SK-N-SH (cell line): ENCODE results near the gene NRG3. TPM values are rescaled to one million over a fixed set of nuclear protein-coding genes. Genes with fewer than 3 reads are reported as not detected.

Source experiments
- CTCF ChIA-PET: fragments of 300-600, 350-600 bp; formaldehyde crosslinking; extraction: SDS; loops from one replicate; lab custom pipeline; 2021; lab: Yijun Ruan, JAX
- POLR2A ChIA-PET: fragments of 350-600 bp; sonication (Branson Sonifier 250); formaldehyde crosslinking; extraction: SDS; loops from one replicate; lab custom pipeline; 2020; ENCODE audit warnings: antibody characterized with exemption, inconsistent platforms; lab: Yijun Ruan, JAX
- DNase-seq: peaks from one replicate; pipeline ENCODE4 v3.0.0; 2012
- H2AFZ ChIP-seq: fragments of 200-600 bp; sonication (generic); 2 replicates; pipeline ENCODE4 v1.8.1; 2016; ENCODE audit warnings: antibody characterized with exemption, mild to moderate bottlenecking, low read depth
- H3F3A ChIP-seq: fragments of 200-600 bp; sonication (generic); replicated peaks from 2 replicates; pipeline ENCODE3; 2016; ENCODE audit warnings: antibody characterized with exemption, mild to moderate bottlenecking; ENCODE audit not compliant: insufficient read depth
- H3K27ac ChIP-seq, 2 experiments: fragments of 200-500 bp in 1 of 2; fragments of 200-600 bp in 1 of 2; sonication (Bioruptor generic) in 1 of 2; sonication (generic), shearing (Covaris generic) in 1 of 2; 2 replicates each; pipeline versions ENCODE4 v1.5.1 to v1.6.1; 2014 to 2016; ENCODE audit warnings: low read depth in 2 of 2, inconsistent platforms in 1 of 2, low read length in 1 of 2, mild to moderate bottlenecking in 1 of 2, mixed read lengths in 1 of 2
- H3K27me3 ChIP-seq: fragments of 200-600 bp; sonication (generic), shearing (Covaris generic); 2 replicates; pipeline ENCODE4 v1.6.1; 2016; ENCODE audit warnings: mixed run types; ENCODE audit not compliant: insufficient read depth
- H3K36me3 ChIP-seq, 2 experiments: fragments of 200-500 bp in 1 of 2; fragments of 200-600 bp in 1 of 2; sonication (Bioruptor generic) in 1 of 2; sonication (generic) in 1 of 2; replicated peaks in 1 of 2; 2 replicates each; pipeline versions ENCODE3 to v1.5.1; 2014 to 2016; ENCODE audit warnings: low read length in 1 of 2, mild to moderate bottlenecking in 1 of 2; ENCODE audit not compliant: insufficient read depth in 2 of 2, control insufficient read depth in 1 of 2
- H3K4me1 ChIP-seq, 2 experiments: fragments of 200-500 bp in 1 of 2; fragments of 200-600 bp in 1 of 2; sonication (Bioruptor generic) in 1 of 2; sonication (generic), shearing (Covaris generic) in 1 of 2; 2 replicates each; pipeline versions ENCODE4 v1.5.1 to v1.6.1; 2014 to 2016; ENCODE audit warnings: low read depth in 1 of 2, low read length in 1 of 2, mixed run types in 1 of 2; ENCODE audit not compliant: insufficient read depth in 2 of 2, control insufficient read depth in 1 of 2
- H3K4me2 ChIP-seq: fragments of 200-600 bp; sonication (generic), shearing (Covaris generic); 2 replicates; pipeline ENCODE4 v1.6.1; 2017; ENCODE audit warnings: mixed run types
- H3K4me3 ChIP-seq, 2 experiments: fragments of 200-500 bp in 1 of 2; fragments of 200-600 bp in 1 of 2; sonication (Bioruptor generic) in 1 of 2; sonication (generic), shearing (Covaris generic) in 1 of 2; 2 replicates each; pipeline versions ENCODE4 v1.5.1 to v1.8.1; 2014 to 2016; ENCODE audit warnings: low read depth in 2 of 2, inconsistent platforms in 1 of 2, low read length in 1 of 2, mild to moderate bottlenecking in 1 of 2, mixed read lengths in 1 of 2, moderate library complexity in 1 of 2
- H3K79me2 ChIP-seq: fragments of 200-600 bp; sonication (generic); 2 replicates; pipeline ENCODE4 v1.8.1; 2017; ENCODE audit warnings: mild to moderate bottlenecking; ENCODE audit not compliant: insufficient read depth
- H3K9ac ChIP-seq: fragments of 200-600 bp; sonication (generic); 2 replicates; pipeline ENCODE4 v1.6.1; 2017; ENCODE audit warnings: mixed run types
- H3K9me2 ChIP-seq: fragments of 200-600 bp; sonication (generic); 2 replicates; pipeline ENCODE4 v1.6.1; 2017; ENCODE audit warnings: mixed run types
- H3K9me3 ChIP-seq: fragments of 200-600 bp; sonication (generic); 2 replicates; pipeline ENCODE4 v1.6.1; 2017; ENCODE audit warnings: mixed run types, mild to moderate bottlenecking, moderate library complexity
- H4K20me1 ChIP-seq: fragments of 200-600 bp; sonication (generic); 2 replicates; pipeline ENCODE4 v1.6.1; 2017; ENCODE audit warnings: mild to moderate bottlenecking, mixed run types; ENCODE audit not compliant: insufficient read depth
- EP300 ChIP-seq, 2 experiments: IDR thresholded peaks; 2 replicates each; pipeline versions ENCODE4 v1.4.0 to v1.6.1; 2012; ENCODE audit warnings: borderline replicate concordance in 1 of 2, low read depth in 1 of 2, low read length in 1 of 2
- FOSL2 ChIP-seq: IDR thresholded peaks from 2 replicates; pipeline ENCODE4 v1.4.0; 2012; ENCODE audit warnings: low read depth, mild to moderate bottlenecking, moderate library complexity, borderline replicate concordance
- FOXJ3 ChIP-seq: sonication (generic); formaldehyde crosslinking; IDR thresholded peaks from 2 replicates; pipeline ENCODE4 v1.5.1; 2020; ENCODE audit warnings: mild to moderate bottlenecking, missing genetic modification reagents
- GABPA ChIP-seq: IDR thresholded peaks from 2 replicates; pipeline ENCODE4 v1.4.0; 2012; ENCODE audit warnings: low read depth, mild to moderate bottlenecking
- JUND ChIP-seq: IDR thresholded peaks from 2 replicates; pipeline ENCODE4 v1.4.0; 2012
- MEF2A ChIP-seq: IDR thresholded peaks from 2 replicates; pipeline ENCODE4 v1.4.0; 2012; ENCODE audit warnings: low read depth, borderline replicate concordance
- NFIC ChIP-seq: IDR thresholded peaks from 2 replicates; pipeline ENCODE4 v1.4.0; 2012; ENCODE audit warnings: borderline replicate concordance
- POLR2AphosphoS5 ChIP-seq: IDR thresholded peaks from 2 replicates; pipeline ENCODE4 v1.6.1; 2012; ENCODE audit warnings: low read depth, low read length
- RCOR1 ChIP-seq: fragments of 150-350 bp; IDR thresholded peaks from 2 replicates; pipeline ENCODE4 v1.6.1; 2017; ENCODE audit warnings: antibody characterized with exemption, low read length
- SIN3A ChIP-seq: IDR thresholded peaks from 2 replicates; pipeline ENCODE4 v1.6.1; 2012; ENCODE audit warnings: low read depth, mild to moderate bottlenecking, low read length, moderate library complexity, borderline replicate concordance
- TCF12 ChIP-seq: IDR thresholded peaks from 2 replicates; pipeline ENCODE4 v1.4.0; 2012
- WGBS: methylation state at CpG from one replicate; pipeline ENCODE4 v1.1.6; 2017; ENCODE audit warnings: low lambda C conversion rate; 5-methylcytosine and 5-hydroxymethylcytosine counted together
- polyA plus RNA-seq, 3 experiments: library from polyadenylated mRNA; depleted of rRNA; stranded (reverse); fragments of >200 nt; gene quantifications; 2 replicates each; pipeline ENCODE4 v1.2.3, GENCODE V29; 2012
- TF ChIP-seq, protein P1 (sequence below): IDR thresholded peaks from 2 replicates; pipeline ENCODE4 v1.4.0; 2012; ENCODE audit warnings: low read depth, borderline replicate concordance
- TF ChIP-seq, protein P2 (sequence below): fragments of 150-350 bp; IDR thresholded peaks from 2 replicates; pipeline ENCODE4 v1.6.1; 2017; ENCODE audit warnings: antibody characterized with exemption, low read length, low read depth, borderline replicate concordance
- TF ChIP-seq, protein P3 (sequence below): IDR thresholded peaks from 2 replicates; pipeline ENCODE4 v1.4.0; 2012; ENCODE audit warnings: low read depth, borderline replicate concordance
- TF ChIP-seq, protein P4 (sequence below): IDR thresholded peaks from 2 replicates; pipeline ENCODE4 v1.4.0; 2012; ENCODE audit warnings: low read depth

The NRG3 gene
- polyA plus RNA-seq, 1 of the 3 experiments (the other 2 are of a cell fraction): 0.03 TPM

DNA sequence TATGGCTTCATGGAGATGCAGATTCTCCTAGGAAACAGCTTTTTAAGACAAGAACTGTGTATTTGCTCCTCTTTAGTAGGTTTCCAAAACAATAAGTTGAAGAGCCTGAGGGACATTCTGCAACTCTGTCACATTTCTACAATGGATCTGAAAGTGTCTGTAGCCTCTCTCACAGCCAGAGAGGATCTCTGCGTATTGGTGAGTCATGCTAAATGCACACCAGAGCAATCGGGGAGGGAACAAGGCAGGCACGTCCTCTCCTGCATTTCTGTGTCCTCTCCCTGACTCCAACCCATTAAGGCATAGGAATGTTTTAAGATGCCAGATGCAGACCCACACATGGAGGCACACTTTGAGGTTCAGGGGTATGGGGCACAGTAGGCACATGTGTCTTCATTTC lies 1137.9 kb downstream of the NRG3 start:
- H3K27ac ChIP-seq: peak overlapping the region in 1 of 2 experiments; percentile 39; a peak in 1 of 4 replicates
- CTCF ChIA-PET: no interaction called here
- DNase-seq: no peak
- H3K79me2 ChIP-seq: no peaks in the 10 kb centered on the region
- 21% methylated on average over 3 of the region's 3 CpGs for WGBS
- H3K9me2 ChIP-seq: no peaks in the 10 kb centered on the region
- POLR2A ChIA-PET: no interaction called here
- H3F3A ChIP-seq: no peaks in the 10 kb centered on the region
- no peaks in the 10 kb centered on the region for H3K27me3 ChIP-seq
- peak overlapping the region; percentile 39; the same call in 1 of the 2 replicates for H3K9ac ChIP-seq
- 0 out of 4 replicates have a peak overlapping the region, but pooled peaks of 1 of the 2 experiments have one; percentile 11 for H3K4me3 ChIP-seq
- H2AFZ ChIP-seq: peak overlapping the region; percentile 80
- H3K36me3 ChIP-seq: no peaks in the 10 kb centered on the region
- H4K20me1 ChIP-seq: no peaks in the 10 kb centered on the region
- peak; percentile 31; the same call in 1 of the 2 replicates for TF ChIP-seq TCF12
- TF ChIP-seq RCOR1: no peak
- TF ChIP-seq, protein P1, sequence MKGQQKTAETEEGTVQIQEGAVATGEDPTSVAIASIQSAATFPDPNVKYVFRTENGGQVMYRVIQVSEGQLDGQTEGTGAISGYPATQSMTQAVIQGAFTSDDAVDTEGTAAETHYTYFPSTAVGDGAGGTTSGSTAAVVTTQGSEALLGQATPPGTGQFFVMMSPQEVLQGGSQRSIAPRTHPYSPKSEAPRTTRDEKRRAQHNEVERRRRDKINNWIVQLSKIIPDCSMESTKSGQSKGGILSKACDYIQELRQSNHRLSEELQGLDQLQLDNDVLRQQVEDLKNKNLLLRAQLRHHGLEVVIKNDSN: no peak
- TF ChIP-seq, protein P2, sequence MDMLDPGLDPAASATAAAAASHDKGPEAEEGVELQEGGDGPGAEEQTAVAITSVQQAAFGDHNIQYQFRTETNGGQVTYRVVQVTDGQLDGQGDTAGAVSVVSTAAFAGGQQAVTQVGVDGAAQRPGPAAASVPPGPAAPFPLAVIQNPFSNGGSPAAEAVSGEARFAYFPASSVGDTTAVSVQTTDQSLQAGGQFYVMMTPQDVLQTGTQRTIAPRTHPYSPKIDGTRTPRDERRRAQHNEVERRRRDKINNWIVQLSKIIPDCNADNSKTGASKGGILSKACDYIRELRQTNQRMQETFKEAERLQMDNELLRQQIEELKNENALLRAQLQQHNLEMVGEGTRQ: no peak
- no peak for TF ChIP-seq GABPA
- 0 out of 2 replicates have a peak, but pooled peaks have one; percentile 22 for TF ChIP-seq POLR2AphosphoS5
- no peak for TF ChIP-seq MEF2A
- TF ChIP-seq FOSL2: peak; percentile 76
- no peak for TF ChIP-seq FOXJ3 (CRISPR knock-in tag)
- TF ChIP-seq SIN3A: no peak
- TF ChIP-seq JUND: peak; percentile 67
- TF ChIP-seq EP300 (IDR thresholded peaks at IDR 0.05; ENCODE audit: borderline replicate concordance in 1 of 2, low read depth in 1 of 2, low read length in 1 of 2): no peak
- TF ChIP-seq, protein P3, sequence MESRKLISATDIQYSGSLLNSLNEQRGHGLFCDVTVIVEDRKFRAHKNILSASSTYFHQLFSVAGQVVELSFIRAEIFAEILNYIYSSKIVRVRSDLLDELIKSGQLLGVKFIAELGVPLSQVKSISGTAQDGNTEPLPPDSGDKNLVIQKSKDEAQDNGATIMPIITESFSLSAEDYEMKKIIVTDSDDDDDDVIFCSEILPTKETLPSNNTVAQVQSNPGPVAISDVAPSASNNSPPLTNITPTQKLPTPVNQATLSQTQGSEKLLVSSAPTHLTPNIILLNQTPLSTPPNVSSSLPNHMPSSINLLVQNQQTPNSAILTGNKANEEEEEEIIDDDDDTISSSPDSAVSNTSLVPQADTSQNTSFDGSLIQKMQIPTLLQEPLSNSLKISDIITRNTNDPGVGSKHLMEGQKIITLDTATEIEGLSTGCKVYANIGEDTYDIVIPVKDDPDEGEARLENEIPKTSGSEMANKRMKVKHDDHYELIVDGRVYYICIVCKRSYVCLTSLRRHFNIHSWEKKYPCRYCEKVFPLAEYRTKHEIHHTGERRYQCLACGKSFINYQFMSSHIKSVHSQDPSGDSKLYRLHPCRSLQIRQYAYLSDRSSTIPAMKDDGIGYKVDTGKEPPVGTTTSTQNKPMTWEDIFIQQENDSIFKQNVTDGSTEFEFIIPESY: no peak
- no peak for TF ChIP-seq NFIC
- TF ChIP-seq, protein P4, sequence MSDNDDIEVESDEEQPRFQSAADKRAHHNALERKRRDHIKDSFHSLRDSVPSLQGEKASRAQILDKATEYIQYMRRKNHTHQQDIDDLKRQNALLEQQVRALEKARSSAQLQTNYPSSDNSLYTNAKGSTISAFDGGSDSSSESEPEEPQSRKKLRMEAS: no peak
- H3K4me1 ChIP-seq: peaks cover 0 to 5% of the 10 kb centered on the region in 2 experiments; a peak in 3 of 4 replicates
- H3K9me3 ChIP-seq: no peaks in the 10 kb centered on the region
- peak overlapping the region; percentile 64; the same call in 1 of the 2 replicates for H3K4me2 ChIP-seq
